CD4-positive, alpha-beta T cell treated with Interleukin-17A for 1 hour (primary cell): ENCODE results near the gene YAF2.

Experiments
- DNase-seq: peaks from one replicate; pipeline ENCODE4 v3.0.0-alpha.2; 2020

The YAF2 gene

GRCh38 chr12:42141981-42142606, 96.0 kb downstream of the YAF2 start:
- DNase-seq, result no peak

- no peak for DNase-seq
Measured at GRCh38 chr12:42140901-42141300, 97.1 kb downstream of the YAF2 start.

GRCh38 chr12:42135259-42135814, 102.7 kb downstream of the YAF2 start:
- no peak for DNase-seq

- no peak for DNase-seq
Measured at GRCh38 chr12:42130672-42131402, 107.2 kb downstream of the YAF2 start.

- peak; percentile 58 for DNase-seq
Measured at GRCh38 chr12:42129595-42130204, 108.3 kb downstream of the YAF2 start.

GRCh38 chr12:42128888-42129287, 109.2 kb downstream of the YAF2 start:
- DNase-seq, result no peak

DNA sequence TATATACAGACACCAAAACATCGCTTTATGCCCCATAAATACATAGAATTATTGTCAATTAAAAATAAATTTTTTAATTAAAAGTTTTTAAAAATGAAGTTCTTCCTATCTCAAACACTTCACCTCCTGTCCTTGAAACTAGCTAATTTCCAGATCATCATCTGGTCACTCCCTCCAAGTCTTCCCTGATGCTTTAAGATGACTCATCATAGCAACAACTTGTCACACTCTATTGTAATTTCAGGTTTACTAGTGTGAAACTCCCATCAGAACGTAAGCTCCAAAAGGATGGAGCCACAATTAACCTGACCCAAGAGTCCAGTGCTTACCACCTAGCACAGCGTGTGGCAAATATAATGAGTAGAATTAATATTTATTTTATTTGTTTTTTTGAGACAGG, 109.7 kb downstream of the YAF2 start:
- DNase-seq, result no peak

- DNase-seq, result no peak
Measured at GRCh38 chr12:42126963-42127362, 111.1 kb downstream of the YAF2 start.

DNA sequence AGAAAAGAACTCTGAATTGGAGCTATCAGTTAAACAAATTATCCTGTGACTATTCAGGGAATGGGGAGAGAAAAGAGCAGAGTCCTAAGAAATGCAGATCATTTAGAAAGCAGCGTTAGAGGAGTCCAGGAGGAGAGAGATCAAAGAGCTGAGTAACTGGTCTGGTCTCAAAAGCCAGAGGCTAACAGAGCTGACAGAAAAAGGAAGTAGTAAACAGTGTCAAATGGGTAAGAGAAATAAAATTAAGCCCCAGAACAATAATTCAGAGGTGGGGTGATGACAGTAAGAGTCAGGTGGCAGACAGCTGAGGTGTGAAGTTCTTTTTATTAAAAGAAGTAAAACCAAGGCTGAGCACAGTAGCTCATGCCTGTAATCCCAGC, 112.7 kb downstream of the YAF2 start:
- no peak for DNase-seq

DNA sequence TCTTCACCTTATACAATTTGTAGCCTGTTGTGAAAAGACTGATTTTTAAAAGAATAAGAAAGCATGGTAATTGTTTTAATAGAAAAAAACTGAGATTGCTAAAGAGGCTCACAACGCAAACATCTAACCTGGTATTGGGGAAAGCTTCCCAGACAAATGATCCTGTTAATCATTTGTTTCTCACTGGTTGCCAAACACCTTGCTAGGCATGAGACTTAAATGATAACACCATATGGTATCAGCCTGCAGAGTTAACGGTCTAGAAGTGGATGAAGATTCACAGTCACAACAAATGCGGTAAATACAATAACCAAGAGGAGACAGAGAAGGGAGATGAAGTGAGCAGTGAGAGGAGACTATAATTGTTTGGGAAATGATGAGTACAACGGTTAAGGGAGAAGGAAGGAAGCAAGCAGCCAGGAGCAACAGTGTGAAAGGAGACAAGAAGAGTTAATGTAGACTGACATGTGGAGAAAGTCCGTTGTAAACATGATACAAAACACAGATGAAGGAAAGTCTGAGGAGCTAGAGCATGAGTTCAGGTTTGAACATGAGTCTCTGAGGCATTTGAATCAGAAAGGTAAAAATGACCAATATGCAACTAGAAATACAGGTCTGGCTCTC, 113.2 kb downstream of the YAF2 start:
- no peak for DNase-seq

DNA sequence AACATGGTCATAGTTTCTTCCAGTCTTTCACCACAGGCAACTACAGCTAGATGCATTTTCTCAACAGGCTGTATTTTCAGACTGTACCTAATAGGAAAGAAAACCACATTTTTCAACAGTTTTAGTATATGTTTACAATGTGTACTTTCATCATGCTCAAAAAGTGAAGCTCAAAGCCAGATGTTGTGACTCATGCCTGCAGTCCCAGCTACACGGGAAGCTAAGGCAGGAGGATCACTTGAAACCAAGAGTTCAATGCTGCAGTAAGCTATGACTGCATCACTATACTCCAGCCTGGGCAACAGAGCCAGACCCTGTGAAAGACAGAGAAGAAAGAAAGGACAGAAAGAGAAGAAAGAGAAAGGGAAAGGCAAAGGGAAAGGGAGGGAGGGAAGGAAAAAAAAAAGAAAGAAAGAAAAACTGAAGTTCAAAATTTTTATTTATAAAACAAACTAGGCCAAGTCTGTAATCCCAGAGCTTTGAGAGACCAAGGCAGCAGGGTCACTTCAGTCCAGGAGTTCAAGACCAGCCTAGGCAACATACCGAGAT, 118.9 kb downstream of the YAF2 start:
- no peak for DNase-seq

- no peak for DNase-seq
Measured at GRCh38 chr12:42118136-42118879, 119.7 kb downstream of the YAF2 start.

- no peak for DNase-seq
Measured at GRCh38 chr12:42109031-42109430, 129.0 kb downstream of the YAF2 start.
